HG03575 (cell line): ENCODE data around the gene VBP1.
"Not testable (repeated sequence)": the region's sequence is repeated elsewhere in the genome, so short reads cannot be mapped to it uniquely, and the experiment has no call there.

Experiments
- ATAC-seq: cut with Tn5 transposase; IDR thresholded peaks from one replicate; pipeline ENCODE4 v1.9.1; 2021; ENCODE audit not compliant: unreplicated experiment, insufficient number of reproducible peaks, low FRiP score; ENCODE audit errors: extremely low read depth

VBP1 gene

DNA sequence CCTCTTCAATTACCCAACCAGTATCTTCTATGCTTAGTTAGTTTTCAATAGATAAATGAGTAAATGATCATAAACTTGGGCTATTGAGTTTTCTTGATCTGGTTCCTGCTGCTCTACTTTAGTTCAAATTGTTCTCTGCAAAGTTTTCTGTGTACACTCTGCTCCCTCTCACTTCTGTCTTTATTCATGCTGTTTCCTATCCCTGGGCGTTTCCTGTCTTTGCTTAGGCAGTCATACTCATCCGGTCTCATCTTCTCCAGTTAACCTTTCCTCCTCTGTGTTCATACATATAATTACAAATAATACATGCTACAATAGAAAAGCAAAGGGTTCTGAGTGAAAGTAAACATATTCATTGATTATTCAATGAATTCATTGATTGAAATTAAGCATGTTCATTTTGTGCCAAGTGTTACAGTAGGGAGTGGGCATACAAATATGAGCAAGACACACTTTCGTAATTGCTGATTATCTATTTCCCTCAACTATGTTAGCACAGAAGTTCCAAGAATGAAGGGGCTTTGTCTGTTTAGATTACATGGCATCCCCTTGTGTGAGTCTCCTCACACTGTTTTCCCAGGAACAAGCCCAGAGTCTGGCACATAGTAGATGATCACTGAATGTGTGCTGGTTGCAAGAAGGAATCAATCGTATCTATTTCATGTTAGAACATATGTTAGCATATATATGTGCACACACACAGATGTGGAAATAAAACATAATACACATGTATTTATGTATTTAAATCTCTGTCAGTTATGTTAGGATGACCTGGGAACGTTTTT is 46.9 kb downstream of the VBP1 start:
- no peak for ATAC-seq

GRCh38 chrX:155263854-155264628 is 47.8 kb downstream of the VBP1 start, which contains the start of gene RAB39B:
Gene RAB39B, minus strand, starts transcription at chrX:155264491. Its CDS starts 203 bp downstream, at chrX:155264288.
- ATAC-seq = peak; percentile 57

DNA sequence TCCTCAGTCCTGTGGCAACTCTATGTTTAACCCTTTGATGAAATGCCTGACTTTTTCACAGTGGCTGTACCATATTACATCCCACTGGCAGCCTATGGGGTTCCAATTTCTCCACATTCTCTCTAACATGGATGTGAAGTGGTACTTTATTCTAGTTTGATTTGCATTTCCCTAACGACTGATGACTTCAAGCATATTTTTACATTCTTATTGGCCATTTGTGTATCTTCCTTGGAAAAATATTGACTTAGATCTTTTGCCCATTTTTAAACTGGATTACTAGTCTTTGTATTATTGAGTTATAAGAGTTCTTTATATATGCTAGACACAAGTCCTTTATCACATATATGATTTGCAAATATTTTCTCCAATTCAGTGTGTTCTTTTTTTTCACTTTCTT is 50.2 kb downstream of the VBP1 start:
- ATAC-seq = no peak

DNA sequence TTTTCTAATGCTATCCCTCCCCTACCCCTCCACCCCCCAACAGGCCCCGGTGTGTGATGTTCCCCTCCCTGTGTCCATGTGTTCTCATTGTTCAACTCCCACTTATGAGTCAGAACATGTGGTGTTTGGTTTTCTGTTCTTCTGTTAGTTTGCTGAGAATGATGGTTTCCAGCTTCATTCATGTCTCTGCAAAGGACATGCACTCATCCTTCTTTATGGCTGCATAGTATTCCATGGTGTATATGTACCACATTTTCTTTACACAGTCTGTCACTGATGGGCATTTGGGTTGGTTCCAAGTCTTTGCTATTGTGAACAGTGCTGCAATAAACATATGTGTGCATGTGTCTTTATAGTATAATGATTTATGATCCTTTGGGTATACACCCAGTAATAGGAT is 51.7 kb downstream of the VBP1 start:
- not testable (repeated sequence) for ATAC-seq

DNA sequence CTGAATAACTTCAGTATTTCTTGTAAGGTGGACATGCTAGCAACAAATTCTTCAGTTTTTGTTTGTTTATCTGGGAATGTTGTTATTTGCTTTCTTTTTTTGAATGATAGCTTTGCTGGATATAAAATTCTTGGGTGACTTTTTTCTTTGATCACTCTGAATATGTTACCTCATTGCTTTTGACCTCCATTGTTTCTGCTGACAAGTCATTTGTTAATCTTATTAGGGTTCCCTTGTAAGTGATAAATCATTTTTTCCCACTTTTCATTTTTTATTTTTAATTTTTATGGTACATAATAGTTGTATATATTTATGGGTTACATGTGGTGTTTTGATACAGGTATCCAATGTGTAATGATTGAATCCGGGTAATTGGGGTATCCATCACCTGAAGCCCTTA is 54.7 kb downstream of the VBP1 start:
- ATAC-seq = no peak

DNA sequence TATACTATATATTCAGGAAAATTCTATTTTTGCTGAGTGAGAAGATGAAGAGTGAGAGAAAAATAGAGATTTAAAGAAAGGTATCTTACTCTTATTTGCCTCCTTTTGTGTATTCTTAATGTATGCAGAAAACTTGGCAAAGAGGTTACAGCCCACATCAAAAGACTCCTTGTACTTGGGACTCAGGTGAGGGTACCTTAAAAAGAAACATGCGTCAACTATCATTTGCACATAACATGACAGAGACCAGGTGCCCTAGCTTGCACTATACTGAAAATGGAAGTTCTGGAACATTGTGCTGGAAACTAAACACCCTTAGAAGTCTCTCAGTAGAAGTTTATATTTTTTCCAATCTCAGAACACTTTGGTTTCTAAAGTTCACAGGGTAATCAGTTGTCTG is 63.6 kb downstream of the VBP1 start:
- ATAC-seq = no peak
